Regular cardiac myocyte (primary cell): ENCODE data around the gene MBD3L2. TPM values are rescaled to one million over a fixed set of nuclear protein-coding genes. Genes with fewer than 3 reads are reported as not detected.

Source experiments
- total RNA-seq: library from RNA; depleted of rRNA; stranded (reverse); fragments of >200 nt; gene quantifications from 2 replicates; pipeline ENCODE4 v1.2.3, GENCODE V29; 2014

Gene MBD3L2
- not detected in 2 replicates for total RNA-seq

DNA sequence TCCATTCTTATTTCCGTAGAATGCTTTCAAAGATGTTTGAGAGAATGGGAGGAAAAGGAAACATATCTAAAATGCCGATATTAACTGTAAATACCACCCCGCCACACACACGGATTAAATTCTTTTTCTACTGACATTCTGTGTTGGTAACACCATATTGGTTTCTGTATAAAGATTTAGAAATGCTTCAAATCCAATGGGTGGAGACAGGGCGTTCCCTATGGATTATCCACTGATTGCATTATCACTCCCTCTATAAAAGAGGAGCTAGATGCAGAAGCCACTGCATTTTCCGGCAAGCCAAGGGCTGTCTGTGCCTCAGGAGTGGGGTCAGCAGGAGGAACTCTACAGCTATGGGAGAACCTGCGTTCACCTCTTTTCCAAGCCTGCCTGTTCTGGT lies at the start of gene MBD3L2:
Gene MBD3L2 (plus strand): TSS at position 301 of the 400 bp plus-strand sequence. CDS start 53 bp downstream, at position 354.

DNA sequence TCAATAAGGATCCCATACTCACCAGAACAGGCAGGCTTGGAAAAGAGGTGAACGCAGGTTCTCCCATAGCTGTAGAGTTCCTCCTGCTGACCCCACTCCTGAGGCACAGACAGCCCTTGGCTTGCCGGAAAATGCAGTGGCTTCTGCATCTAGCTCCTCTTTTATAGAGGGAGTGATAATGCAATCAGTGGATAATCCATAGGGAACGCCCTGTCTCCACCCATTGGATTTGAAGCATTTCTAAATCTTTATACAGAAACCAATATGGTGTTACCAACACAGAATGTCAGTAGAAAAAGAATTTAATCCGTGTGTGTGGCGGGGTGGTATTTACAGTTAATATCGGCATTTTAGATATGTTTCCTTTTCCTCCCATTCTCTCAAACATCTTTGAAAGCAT lies 27.8 kb upstream of the MBD3L2 start, which contains the start of gene MBD3L2B:
Gene MBD3L2B (minus strand): TSS at position 101 of the 400 bp plus-strand sequence. CDS start 34 bp downstream, at position 67.

DNA sequence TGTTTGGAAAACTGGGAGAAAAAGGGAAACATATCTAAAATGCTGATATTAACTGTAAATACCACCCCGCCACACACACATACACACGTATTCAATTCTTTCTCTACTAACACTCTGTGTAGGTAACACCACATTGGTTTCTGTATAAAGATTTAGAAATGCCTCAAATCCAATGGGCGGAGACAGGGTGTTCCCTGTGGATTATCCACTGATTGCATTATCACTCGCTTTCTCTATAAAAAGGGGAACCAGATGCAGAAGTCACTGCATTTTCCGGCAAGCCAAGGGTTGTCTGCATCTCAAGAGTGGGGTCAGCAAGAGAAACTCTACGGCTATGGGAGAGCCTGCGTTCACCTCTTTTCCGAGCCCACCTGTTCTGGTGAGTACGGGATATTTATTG lies 18.8 kb upstream of the MBD3L2 start, which contains the start of gene MBD3L5:
Gene MBD3L5 (plus strand): TSS at position 301 of the 400 bp plus-strand sequence. CDS start 34 bp downstream, at position 335.

DNA sequence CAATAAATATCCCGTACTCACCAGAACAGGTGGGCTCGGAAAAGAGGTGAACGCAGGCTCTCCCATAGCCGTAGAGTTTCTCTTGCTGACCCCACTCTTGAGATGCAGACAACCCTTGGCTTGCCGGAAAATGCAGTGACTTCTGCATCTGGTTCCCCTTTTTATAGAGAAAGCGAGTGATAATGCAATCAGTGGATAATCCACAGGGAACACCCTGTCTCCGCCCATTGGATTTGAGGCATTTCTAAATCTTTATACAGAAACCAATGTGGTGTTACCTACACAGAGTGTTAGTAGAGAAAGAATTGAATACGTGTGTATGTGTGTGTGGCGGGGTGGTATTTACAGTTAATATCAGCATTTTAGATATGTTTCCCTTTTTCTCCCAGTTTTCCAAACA lies 9.0 kb upstream of the MBD3L2 start, which contains the start of gene MBD3L4:
Gene MBD3L4 (minus strand): TSS at position 101 of the 400 bp plus-strand sequence. CDS start 35 bp downstream, at position 66.

DNA sequence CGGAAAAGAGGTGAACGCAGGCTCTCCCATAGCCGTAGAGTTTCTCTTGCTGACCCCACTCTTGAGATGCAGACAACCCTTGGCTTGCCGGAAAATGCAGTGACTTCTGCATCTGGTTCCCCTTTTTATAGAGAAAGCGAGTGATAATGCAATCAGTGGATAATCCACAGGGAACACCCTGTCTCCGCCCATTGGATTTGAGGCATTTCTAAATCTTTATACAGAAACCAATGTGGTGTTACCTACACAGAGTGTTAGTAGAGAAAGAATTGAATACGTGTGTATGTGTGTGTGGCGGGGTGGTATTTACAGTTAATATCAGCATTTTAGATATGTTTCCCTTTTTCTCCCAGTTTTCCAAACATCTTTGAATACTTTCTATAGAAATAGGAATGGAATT lies 9.5 kb downstream of the MBD3L2 start, which contains the start of gene MBD3L3:
Gene MBD3L3 (minus strand): TSS at position 101 of the 400 bp plus-strand sequence. CDS start 71 bp downstream, at position 30.

DNA sequence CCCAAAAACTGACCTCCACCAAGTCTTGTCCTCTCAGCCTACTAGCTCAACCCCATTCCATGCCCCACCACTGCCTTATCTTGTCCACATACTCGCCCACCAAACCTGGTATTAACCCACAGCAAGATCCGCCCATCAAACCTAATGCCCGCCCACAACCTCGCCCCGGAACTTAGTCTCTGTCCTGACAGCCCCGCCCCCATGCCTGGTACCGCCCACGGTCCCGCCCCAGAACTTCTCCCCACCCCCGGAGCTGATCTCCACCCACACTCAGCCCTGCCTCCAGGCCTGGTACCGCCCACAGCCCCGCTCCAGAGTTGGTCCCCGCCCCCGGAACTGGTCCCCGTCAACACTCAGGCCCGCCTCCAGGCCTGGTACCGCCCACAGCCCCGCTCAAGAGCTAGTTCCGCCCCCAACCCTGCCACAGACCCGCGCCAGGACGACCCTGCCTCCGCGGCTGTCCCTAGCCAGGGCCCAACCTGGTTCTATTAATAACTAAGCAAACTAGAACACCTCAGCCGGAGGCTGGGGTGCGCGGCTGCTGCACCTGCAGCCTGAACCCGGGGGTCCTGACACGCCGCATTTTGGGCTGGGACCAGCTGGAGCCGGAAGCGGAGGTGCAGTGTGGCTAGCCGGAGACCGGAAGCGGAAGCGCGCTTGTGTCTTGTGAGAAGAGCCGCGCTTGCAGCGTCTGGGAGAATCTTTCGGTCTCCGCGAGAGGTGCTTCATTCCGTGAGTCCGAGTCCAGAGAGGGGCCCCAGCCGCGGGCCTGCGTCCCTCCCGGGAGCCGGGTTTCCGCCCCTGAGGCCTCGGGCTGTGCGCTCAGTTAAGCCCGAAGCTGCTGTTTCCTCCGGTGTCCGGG lies 20.2 kb downstream of the MBD3L2 start, which contains the start of gene ZNF557:
Gene ZNF557 (plus strand): TSS at position 662 of the 862 bp plus-strand sequence. CDS start 5,372 bp downstream, outside the sequence.

Other genes starting within 250 kb of the MBD3L2 start
- not detected in 2 replicates for gene ADGRE1, start 161.7 kb upstream of the MBD3L2 start, total RNA-seq
- gene MBD3L2B, start 27.9 kb upstream of the MBD3L2 start, total RNA-seq = not detected in 2 replicates
- not detected in 2 replicates for gene MBD3L5, start 18.7 kb upstream of the MBD3L2 start, total RNA-seq
- gene MBD3L4, start 9.1 kb upstream of the MBD3L2 start, total RNA-seq = not detected in 2 replicates
- not detected in 2 replicates for gene MBD3L3, start 9.4 kb downstream of the MBD3L2 start, total RNA-seq
- 17.5 and 20.3 TPM in 2 replicates for gene ZNF557, start 20.4 kb downstream of the MBD3L2 start, total RNA-seq
- gene INSR, start 245.1 kb downstream of the MBD3L2 start, total RNA-seq = 13.2 and 40.0 TPM in 2 replicates